GM12874 (cell line): ENCODE data around the gene ATP6V0D1.

ENCODE experiments used
- CTCF ChIP-seq: IDR thresholded peaks from 2 replicates; pipeline ENCODE4 v1.5.1; 2011; ENCODE audit warnings: low read depth, mild to moderate bottlenecking, control low read depth, low read length, moderate library complexity; ENCODE audit not compliant: insufficient read depth

ATP6V0D1 gene

GRCh38 chr16:67516296-67517154, 35.6 kb upstream of the ATP6V0D1 start:
- no peak for TF ChIP-seq CTCF

- TF ChIP-seq CTCF, result peak; percentile 54
Measured at GRCh38 chr16:67514382-67514828, 33.4 kb upstream of the ATP6V0D1 start.

GRCh38 chr16:67509016-67509415, 28.1 kb upstream of the ATP6V0D1 start:
- TF ChIP-seq CTCF, result no peak

- TF ChIP-seq CTCF, result no peak
Measured at GRCh38 chr16:67506468-67506867, 25.5 kb upstream of the ATP6V0D1 start.

- no peak for TF ChIP-seq CTCF
Measured at GRCh38 chr16:67504031-67505021, 23.4 kb upstream of the ATP6V0D1 start.

- no peak for TF ChIP-seq CTCF
Measured at GRCh38 chr16:67499106-67499505, 18.1 kb upstream of the ATP6V0D1 start.
